ENCODE measurements around the gene LTN1. TPM values are rescaled to one million over a fixed set of nuclear protein-coding genes. Genes with fewer than 3 reads are reported as not detected.

Gene LTN1
- total RNA-seq, 1 donor from 2014 or later: 23.6 TPM

- TF ChIP-seq, protein P1, sequence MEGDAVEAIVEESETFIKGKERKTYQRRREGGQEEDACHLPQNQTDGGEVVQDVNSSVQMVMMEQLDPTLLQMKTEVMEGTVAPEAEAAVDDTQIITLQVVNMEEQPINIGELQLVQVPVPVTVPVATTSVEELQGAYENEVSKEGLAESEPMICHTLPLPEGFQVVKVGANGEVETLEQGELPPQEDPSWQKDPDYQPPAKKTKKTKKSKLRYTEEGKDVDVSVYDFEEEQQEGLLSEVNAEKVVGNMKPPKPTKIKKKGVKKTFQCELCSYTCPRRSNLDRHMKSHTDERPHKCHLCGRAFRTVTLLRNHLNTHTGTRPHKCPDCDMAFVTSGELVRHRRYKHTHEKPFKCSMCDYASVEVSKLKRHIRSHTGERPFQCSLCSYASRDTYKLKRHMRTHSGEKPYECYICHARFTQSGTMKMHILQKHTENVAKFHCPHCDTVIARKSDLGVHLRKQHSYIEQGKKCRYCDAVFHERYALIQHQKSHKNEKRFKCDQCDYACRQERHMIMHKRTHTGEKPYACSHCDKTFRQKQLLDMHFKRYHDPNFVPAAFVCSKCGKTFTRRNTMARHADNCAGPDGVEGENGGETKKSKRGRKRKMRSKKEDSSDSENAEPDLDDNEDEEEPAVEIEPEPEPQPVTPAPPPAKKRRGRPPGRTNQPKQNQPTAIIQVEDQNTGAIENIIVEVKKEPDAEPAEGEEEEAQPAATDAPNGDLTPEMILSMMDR (IDR thresholded peaks at IDR 0.05; ENCODE audit: unreplicated experiment): no peak
- peaks cover 7% of the 10 kb centered on the region for H3K4me1 Mint-ChIP-seq (ENCODE audit: unreplicated experiment)
- no peak overlapping the region for H3K4me3 Mint-ChIP-seq (ENCODE audit: unreplicated experiment)
- H3K27me3 Mint-ChIP-seq (ENCODE audit: unreplicated experiment): no peaks in the 10 kb centered on the region
- H3K36me3 Mint-ChIP-seq (ENCODE audit: low read depth, unreplicated experiment): no peaks in the 10 kb centered on the region
- H3K27ac Mint-ChIP-seq (ENCODE audit: unreplicated experiment): no peak overlapping the region
- no peak for DNase-seq (ENCODE audit: low spot score)
- H3K9me3 Mint-ChIP-seq (ENCODE audit: unreplicated experiment): no peaks in the 10 kb centered on the region
Observed at GRCh38 chr21:28883931-28884330, 108.7 kb downstream of the LTN1 start.

DNA sequence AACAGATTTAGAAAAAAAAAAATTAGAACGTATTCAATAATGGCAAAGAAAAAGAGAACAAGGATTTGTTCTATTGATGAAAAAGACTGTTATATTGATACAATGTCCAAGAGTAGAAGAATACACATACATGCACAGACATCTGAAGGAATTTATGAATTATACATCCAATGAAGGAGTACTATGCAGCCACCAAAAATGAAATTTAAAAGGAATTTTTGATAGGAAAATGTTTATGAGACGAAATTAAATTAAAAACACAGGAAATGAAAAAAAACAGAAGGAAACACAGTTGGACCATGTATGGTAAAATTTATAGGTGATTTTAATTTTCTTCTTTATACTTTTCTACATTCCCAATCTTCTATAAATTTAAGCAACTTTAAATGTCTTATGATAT lies 110.3 kb downstream of the LTN1 start:
- no peak overlapping the region for H3K27ac Mint-ChIP-seq (ENCODE audit: unreplicated experiment)
- no peaks in the 10 kb centered on the region for H3K9me3 Mint-ChIP-seq (ENCODE audit: unreplicated experiment)
- TF ChIP-seq, protein P1 (IDR thresholded peaks at IDR 0.05; ENCODE audit: unreplicated experiment): no peak
- H3K27me3 Mint-ChIP-seq (ENCODE audit: unreplicated experiment): no peaks in the 10 kb centered on the region
- DNase-seq (ENCODE audit: low spot score): no peak
- H3K4me1 Mint-ChIP-seq (ENCODE audit: unreplicated experiment): peaks cover 7% of the 10 kb centered on the region
- no peak overlapping the region for H3K4me3 Mint-ChIP-seq (ENCODE audit: unreplicated experiment)
- H3K36me3 Mint-ChIP-seq (ENCODE audit: low read depth, unreplicated experiment): no peaks in the 10 kb centered on the region

Other genes with a start within 250 kb of the LTN1 start
- gene RWDD2B, start 26.5 kb upstream of the LTN1 start, total RNA-seq (ENCODE audit: unreplicated experiment): 12.4 TPM
- gene USP16, start 31.8 kb upstream of the LTN1 start, total RNA-seq (ENCODE audit: unreplicated experiment): 15.4 TPM
- 186 TPM for gene CCT8, start 80.8 kb upstream of the LTN1 start, total RNA-seq (ENCODE audit: unreplicated experiment)
- 1.0 TPM for gene MAP3K7CL, start 137.8 kb upstream of the LTN1 start, total RNA-seq (ENCODE audit: unreplicated experiment)

Measured in endothelial cell (in vitro differentiated cells).